ENCODE measurements around the gene USP9X. TPM values are rescaled to one million over a fixed set of nuclear protein-coding genes. Genes with fewer than 3 reads are reported as not detected.
A peak's percentile ranks its signal among the peaks of the same experiment; 100 is the strongest.
"Not testable (repeated sequence)": the region's sequence is repeated elsewhere in the genome, so short reads cannot be mapped to it uniquely, and the experiment has no call there.

The USP9X gene
- total RNA-seq, 1 donor from 2014 or later: 80.4 TPM

GRCh38 chrX:41177297-41177696, 92.1 kb downstream of the USP9X start:
- H3K27ac Mint-ChIP-seq (ENCODE audit: unreplicated experiment): no peak overlapping the region
- peaks cover 4% of the 10 kb centered on the region for H3K36me3 Mint-ChIP-seq (ENCODE audit: unreplicated experiment)
- H3K9me3 Mint-ChIP-seq (ENCODE audit: unreplicated experiment): no peaks in the 10 kb centered on the region
- no peak overlapping the region for H3K4me3 Mint-ChIP-seq (ENCODE audit: unreplicated experiment)
- no peak for DNase-seq (ENCODE audit: extremely low spot score, unreplicated experiment)
- H3K4me1 Mint-ChIP-seq (ENCODE audit: unreplicated experiment): peaks cover 4% of the 10 kb centered on the region
- no peak for TF ChIP-seq CTCF (IDR thresholded peaks at IDR 0.05)
- no peaks in the 10 kb centered on the region for H3K27me3 Mint-ChIP-seq (ENCODE audit: unreplicated experiment)

- Mint-ChIP-seq H3K4me1 (ENCODE audit: unreplicated experiment) (peaks cover 4% of the 10 kb centered on the region), H3K27me3 (ENCODE audit: unreplicated experiment) (no peaks in the 10 kb centered on the region), H3K36me3 (ENCODE audit: unreplicated experiment) (peaks cover 3% of the 10 kb centered on the region), H3K27ac (ENCODE audit: unreplicated experiment) (no peak overlapping the region), H3K4me3 (ENCODE audit: unreplicated experiment) (no peak overlapping the region), H3K9me3 (ENCODE audit: unreplicated experiment) (no peaks in the 10 kb centered on the region)
- TF ChIP-seq CTCF (IDR thresholded peaks at IDR 0.05): no peak
- DNase-seq (ENCODE audit: extremely low spot score, unreplicated experiment): no peak
These were observed 93.0 kb downstream of the USP9X start for GRCh38 chrX:41178201-41178600.

GRCh38 chrX:41180194-41180908, 95.1 kb downstream of the USP9X start:
- Mint-ChIP-seq H3K9me3 (ENCODE audit: unreplicated experiment) (no peaks in the 10 kb centered on the region), H3K27me3 (ENCODE audit: unreplicated experiment) (no peaks in the 10 kb centered on the region), H3K4me1 (ENCODE audit: unreplicated experiment) (peaks cover 4% of the 10 kb centered on the region), H3K27ac (ENCODE audit: unreplicated experiment) (no peak overlapping the region), H3K36me3 (ENCODE audit: unreplicated experiment) (peaks cover 4% of the 10 kb centered on the region), H3K4me3 (ENCODE audit: unreplicated experiment) (no peak overlapping the region)
- peak; percentile 75 for TF ChIP-seq CTCF (IDR thresholded peaks at IDR 0.05)
- DNase-seq (ENCODE audit: extremely low spot score, unreplicated experiment): no peak

GRCh38 chrX:41184312-41184711, 99.1 kb downstream of the USP9X start:
- no peaks in the 10 kb centered on the region for H3K9me3 Mint-ChIP-seq (ENCODE audit: unreplicated experiment)

GRCh38 chrX:41186946-41187345, 101.7 kb downstream of the USP9X start:
- H3K9me3 Mint-ChIP-seq (ENCODE audit: unreplicated experiment); H3K27ac Mint-ChIP-seq (ENCODE audit: unreplicated experiment); H3K4me1 Mint-ChIP-seq (ENCODE audit: unreplicated experiment); H3K27me3 Mint-ChIP-seq (ENCODE audit: unreplicated experiment); DNase-seq (ENCODE audit: extremely low spot score, unreplicated experiment); H3K4me3 Mint-ChIP-seq (ENCODE audit: unreplicated experiment): not testable (repeated sequence)
- peaks cover 13% of the 10 kb centered on the region for H3K36me3 Mint-ChIP-seq (ENCODE audit: unreplicated experiment)

More at GRCh38 chrX:41184312-41184711, 99.1 kb downstream of the USP9X start:
- H3K27me3 Mint-ChIP-seq (ENCODE audit: unreplicated experiment): no peaks in the 10 kb centered on the region
- H3K36me3 Mint-ChIP-seq (ENCODE audit: unreplicated experiment): peaks cover 5% of the 10 kb centered on the region
- peaks cover 4% of the 10 kb centered on the region for H3K4me1 Mint-ChIP-seq (ENCODE audit: unreplicated experiment)
- H3K4me3 Mint-ChIP-seq (ENCODE audit: unreplicated experiment): no peak overlapping the region
- DNase-seq (ENCODE audit: extremely low spot score, unreplicated experiment): no peak
- TF ChIP-seq CTCF (IDR thresholded peaks at IDR 0.05): no peak
- no peak overlapping the region for H3K27ac Mint-ChIP-seq (ENCODE audit: unreplicated experiment)

Measured in osteocyte (in vitro differentiated cells).